T-helper 2 cell treated with Interferon-gamma antibody and Interleukin-4, amounts not matched to agents 5 μg/mL and 100 μg/mL, for 36 hours (primary cell): ENCODE measurements around the gene PAPPA.

Experiments used
- DNase-seq: peaks from one replicate; pipeline ENCODE4 v3.0.0; 2021; ENCODE audit warnings: low spot score
- H3K27ac Mint-ChIP-seq: one replicate; pipeline ENCODE4 v1.8.0; 2021; ENCODE audit warnings: mild to moderate bottlenecking, mixed read lengths
- H3K27me3 Mint-ChIP-seq: one replicate; pipeline ENCODE4 v1.8.0; 2021; ENCODE audit warnings: low read depth, mixed read lengths
- H3K36me3 Mint-ChIP-seq: one replicate; pipeline ENCODE4 v1.8.0; 2021; ENCODE audit warnings: low read depth, mixed read lengths
- H3K4me1 Mint-ChIP-seq: one replicate; pipeline ENCODE4 v1.8.0; 2021; ENCODE audit warnings: low read depth, mixed read lengths
- H3K4me3 Mint-ChIP-seq: one replicate; pipeline ENCODE4 v1.8.0; 2022; ENCODE audit warnings: mild to moderate bottlenecking, moderate library complexity, mixed read lengths
- H3K9me3 Mint-ChIP-seq: one replicate; pipeline ENCODE4 v1.8.0; 2021; ENCODE audit warnings: mixed read lengths

Gene PAPPA

DNA sequence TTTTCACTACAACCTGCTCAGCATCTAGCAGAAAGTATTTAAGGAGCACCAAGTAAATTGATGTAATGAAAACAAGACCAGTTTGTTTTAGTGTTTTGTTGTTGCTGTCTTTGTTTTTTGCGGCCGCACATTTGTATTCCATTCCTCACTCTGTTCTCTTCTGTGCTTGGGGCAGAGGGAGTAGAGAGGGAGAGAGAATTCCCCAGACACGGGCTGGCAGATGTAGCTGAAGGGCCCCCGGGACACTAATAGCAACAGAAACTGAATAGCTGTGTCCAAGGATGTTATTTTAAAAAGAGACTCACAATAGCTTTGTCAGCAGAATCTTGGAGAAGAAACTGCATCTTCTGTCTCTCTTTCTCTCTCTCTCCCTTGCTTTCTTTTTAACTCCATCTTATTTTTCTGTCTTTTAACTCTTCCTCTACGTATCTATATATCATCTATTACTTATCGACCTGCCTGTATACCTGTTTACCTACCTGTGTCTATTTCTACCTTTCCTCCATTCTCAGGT lies 145.3 kb downstream of the PAPPA start:
- H3K27me3 Mint-ChIP-seq = no peaks in the 10 kb centered on the region
- no peaks in the 10 kb centered on the region for H3K9me3 Mint-ChIP-seq
- no peaks in the 10 kb centered on the region for H3K36me3 Mint-ChIP-seq
- H3K4me3 Mint-ChIP-seq = no peak overlapping the region
- DNase-seq = no peak
- no peak overlapping the region for H3K27ac Mint-ChIP-seq
- H3K4me1 Mint-ChIP-seq = no peaks in the 10 kb centered on the region

DNA sequence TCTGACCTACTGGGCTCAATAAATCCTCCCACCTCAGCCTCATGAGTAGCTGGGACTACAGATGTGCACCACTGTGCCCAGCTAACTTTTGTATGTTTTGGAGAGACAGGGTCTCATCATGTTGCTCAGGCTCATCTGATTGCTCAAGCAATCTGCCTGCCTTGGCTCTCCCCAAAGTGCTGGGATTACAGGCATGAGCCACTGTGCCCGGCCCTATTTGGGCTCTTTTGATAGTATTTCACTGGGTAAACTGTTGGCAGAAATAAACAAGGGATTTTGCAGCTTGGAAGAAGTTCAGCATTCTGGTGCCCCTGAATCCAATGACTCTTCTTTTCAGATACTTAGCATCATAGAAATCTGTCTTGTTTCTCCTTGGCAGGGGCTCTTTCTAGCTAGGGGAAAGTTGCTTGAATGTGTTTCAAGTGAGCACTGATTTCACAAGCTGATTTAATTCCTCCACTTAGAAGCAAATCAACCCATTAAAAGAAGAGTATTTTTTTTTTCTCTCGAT lies 146.8 kb downstream of the PAPPA start:
- DNase-seq = no peak
- no peaks in the 10 kb centered on the region for H3K9me3 Mint-ChIP-seq
- no peaks in the 10 kb centered on the region for H3K4me1 Mint-ChIP-seq
- no peaks in the 10 kb centered on the region for H3K27me3 Mint-ChIP-seq
- no peak overlapping the region for H3K27ac Mint-ChIP-seq
- H3K36me3 Mint-ChIP-seq = no peaks in the 10 kb centered on the region
- no peak overlapping the region for H3K4me3 Mint-ChIP-seq

DNA sequence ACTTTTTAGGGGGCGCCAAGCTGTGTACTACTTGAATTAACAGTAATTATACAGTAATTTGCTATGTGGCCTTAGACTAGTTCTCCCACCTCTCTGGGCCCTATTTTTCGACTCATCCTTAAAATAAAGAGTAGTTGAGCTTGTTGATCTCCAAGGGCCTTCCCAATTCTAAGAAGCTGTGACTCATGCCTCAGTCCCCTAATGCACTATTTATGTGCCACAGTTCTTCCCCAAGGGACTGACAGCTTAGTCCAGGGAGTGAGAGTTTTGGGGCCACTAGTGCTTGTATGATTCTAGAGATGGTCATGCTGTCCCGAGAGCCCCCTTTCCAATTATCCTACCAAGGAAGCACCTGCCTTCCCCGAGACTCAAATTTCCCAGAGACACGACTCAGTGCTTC lies 149.7 kb downstream of the PAPPA start:
- DNase-seq = no peak
- H3K9me3 Mint-ChIP-seq = no peaks in the 10 kb centered on the region
- H3K36me3 Mint-ChIP-seq = no peaks in the 10 kb centered on the region
- H3K27ac Mint-ChIP-seq = no peak overlapping the region
- H3K4me3 Mint-ChIP-seq = no peak overlapping the region
- H3K4me1 Mint-ChIP-seq = no peaks in the 10 kb centered on the region
- H3K27me3 Mint-ChIP-seq = no peaks in the 10 kb centered on the region

DNA sequence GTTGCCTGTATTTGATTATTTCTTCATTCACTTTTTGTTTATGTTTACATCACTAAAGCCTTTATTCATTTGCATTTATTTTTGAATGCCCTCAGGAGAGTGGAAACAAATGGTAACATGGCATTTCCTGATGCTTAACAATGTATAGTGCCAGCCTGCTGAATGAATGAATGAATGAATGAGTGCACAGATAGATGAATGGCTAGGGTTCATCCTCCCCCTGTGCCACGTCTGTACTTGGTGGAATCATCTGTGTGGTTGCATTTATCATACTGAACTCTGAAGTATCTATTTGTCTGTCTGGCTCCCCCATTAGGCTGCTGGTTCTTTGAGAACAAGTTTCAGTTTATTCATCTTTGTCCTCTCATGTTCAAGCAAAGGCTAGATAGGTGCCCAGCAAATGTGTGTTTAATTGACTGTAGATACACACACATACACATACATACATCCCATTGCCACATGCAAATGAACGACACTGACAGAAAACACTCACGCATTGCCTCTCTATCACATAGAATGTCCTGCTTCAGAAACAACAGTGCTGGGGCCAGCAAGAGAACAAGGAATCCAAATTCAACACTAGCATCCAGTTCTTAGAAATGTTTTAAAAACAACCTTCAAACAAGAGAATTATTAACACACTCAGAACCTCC lies 150.4 kb downstream of the PAPPA start:
- no peaks in the 10 kb centered on the region for H3K9me3 Mint-ChIP-seq
- no peaks in the 10 kb centered on the region for H3K36me3 Mint-ChIP-seq
- H3K4me1 Mint-ChIP-seq = no peaks in the 10 kb centered on the region
- DNase-seq = no peak
- no peak overlapping the region for H3K4me3 Mint-ChIP-seq
- H3K27ac Mint-ChIP-seq = no peak overlapping the region
- H3K27me3 Mint-ChIP-seq = no peaks in the 10 kb centered on the region

DNA sequence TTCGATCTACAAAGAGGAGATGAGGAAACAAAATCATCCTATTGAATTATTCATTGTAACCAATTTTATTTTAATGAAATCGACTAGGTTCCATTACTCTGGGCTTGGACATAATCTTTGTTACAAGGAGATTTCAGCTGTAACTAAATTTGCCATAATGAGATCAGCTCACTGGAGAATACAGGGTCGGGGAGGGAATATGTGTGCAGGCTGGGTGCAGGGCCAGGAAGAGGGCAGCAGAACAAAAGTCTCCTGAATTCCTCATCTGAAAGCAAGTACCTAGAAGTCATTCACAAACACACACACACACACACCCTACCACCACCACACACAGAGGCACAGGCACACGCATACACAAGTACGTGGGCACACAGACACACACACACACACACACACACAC lies 151.2 kb downstream of the PAPPA start:
- Mint-ChIP-seq H3K9me3 (no peaks in the 10 kb centered on the region), H3K4me1 (no peaks in the 10 kb centered on the region), H3K4me3 (no peak overlapping the region), H3K36me3 (no peaks in the 10 kb centered on the region), H3K27me3 (no peaks in the 10 kb centered on the region), H3K27ac (no peak overlapping the region)
- no peak for DNase-seq

DNA sequence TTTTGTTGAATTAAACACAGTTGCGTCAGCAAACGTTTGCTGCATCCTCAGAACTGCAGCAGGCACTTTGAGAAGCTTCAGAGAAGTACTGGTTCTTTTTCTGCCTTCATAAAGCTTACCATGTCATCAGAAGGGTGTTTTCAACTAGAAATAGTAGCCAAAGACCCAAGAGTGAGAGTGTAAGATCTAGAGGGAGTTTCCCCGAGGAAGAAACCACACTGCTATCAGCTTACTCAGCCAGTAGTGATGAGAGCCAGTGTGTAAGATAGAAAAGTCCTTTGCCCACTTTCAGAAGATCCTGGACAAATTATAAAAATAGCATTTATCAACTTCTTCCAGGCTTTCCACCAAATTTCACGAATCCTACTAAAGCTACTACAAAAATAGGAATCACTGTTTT lies 154.5 kb downstream of the PAPPA start:
- Mint-ChIP-seq H3K27ac (no peak overlapping the region), H3K4me3 (no peak overlapping the region), H3K9me3 (no peaks in the 10 kb centered on the region), H3K4me1 (no peaks in the 10 kb centered on the region), H3K27me3 (no peaks in the 10 kb centered on the region), H3K36me3 (no peaks in the 10 kb centered on the region)
- DNase-seq = no peak

DNA sequence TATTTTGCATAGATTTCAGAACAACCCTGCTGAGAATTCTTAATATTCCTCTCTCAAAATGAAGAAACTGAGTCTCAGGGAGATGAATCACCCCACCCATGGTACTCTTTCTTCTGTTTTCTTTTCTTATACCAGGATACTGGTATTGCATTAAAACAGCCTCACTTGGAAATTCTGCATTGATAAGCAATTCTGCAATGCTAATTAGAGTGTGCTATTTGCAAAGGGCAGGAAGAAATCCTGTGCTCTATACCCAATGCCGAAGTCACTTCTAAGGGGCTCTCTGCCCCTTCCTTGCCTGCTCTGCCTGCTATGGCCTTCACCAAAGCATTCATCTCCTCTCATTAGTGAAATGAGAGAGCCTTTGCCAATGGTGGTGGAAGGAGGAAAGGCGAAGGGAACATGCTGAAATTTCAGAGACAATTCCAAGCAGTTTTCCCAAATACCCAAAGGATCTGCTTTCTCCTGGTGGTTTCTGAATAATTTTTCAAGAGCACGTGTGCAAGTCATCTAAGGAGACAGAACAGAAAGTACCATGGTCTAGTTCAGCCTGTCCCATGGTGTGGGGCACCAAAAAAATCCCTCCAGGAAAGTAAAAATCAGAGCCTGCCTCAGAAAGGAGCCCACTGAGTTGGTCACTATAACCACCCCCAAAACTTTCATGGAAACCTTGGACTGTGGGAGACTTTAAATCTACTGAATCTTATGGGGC lies 156.5 kb downstream of the PAPPA start:
- DNase-seq = no peak
- H3K4me3 Mint-ChIP-seq = no peak overlapping the region
- H3K36me3 Mint-ChIP-seq = no peaks in the 10 kb centered on the region
- no peak overlapping the region for H3K27ac Mint-ChIP-seq
- H3K27me3 Mint-ChIP-seq = no peaks in the 10 kb centered on the region
- H3K9me3 Mint-ChIP-seq = no peaks in the 10 kb centered on the region
- no peaks in the 10 kb centered on the region for H3K4me1 Mint-ChIP-seq

DNA sequence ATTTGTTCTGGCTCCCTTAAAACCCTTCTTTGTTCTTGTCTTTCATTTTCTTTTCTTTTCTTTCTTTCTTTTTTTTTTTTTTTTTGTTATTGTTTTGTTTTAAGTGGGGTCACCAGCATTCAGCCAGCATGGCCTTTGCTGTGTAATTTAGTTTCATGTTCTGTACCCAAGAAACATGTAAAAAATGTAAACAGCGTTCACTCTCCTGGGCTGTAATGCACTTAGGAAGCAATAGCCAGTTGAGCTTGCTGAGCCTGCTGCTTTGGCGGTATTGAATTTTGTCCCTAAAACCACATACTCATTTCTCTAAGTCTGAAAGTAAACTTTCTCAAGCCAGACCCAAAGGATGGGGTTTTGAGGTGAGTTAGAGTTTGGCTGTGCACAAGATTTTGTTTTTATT lies 158.6 kb downstream of the PAPPA start:
- Mint-ChIP-seq H3K9me3 (no peaks in the 10 kb centered on the region), H3K27ac (no peak overlapping the region)

DNA sequence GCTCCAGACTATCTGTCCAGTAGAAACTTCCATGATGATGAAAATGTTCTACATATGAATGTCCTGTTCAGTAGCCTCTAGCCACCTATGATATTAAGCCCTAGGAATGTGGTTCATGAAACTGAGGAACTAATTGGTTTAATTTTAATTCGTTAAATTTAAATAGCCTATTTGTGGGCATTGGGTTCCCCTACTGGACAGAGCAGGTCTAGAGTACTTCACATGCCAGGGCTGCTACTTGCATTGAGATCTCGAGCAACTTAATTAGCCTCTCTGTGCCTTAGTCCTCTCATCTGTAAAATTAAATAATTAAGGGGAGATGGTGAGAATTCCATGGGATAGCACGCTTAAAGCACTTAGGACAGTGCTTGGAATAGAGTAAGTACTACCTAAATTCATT lies 160.0 kb downstream of the PAPPA start:
- no peaks in the 10 kb centered on the region for H3K36me3 Mint-ChIP-seq
- no peak overlapping the region for H3K27ac Mint-ChIP-seq
- no peak overlapping the region for H3K4me3 Mint-ChIP-seq
- DNase-seq = no peak
- H3K27me3 Mint-ChIP-seq = no peaks in the 10 kb centered on the region
- H3K9me3 Mint-ChIP-seq = no peaks in the 10 kb centered on the region
- no peaks in the 10 kb centered on the region for H3K4me1 Mint-ChIP-seq

More for the DNA sequence above, 158.6 kb downstream of the PAPPA start:
- no peak for DNase-seq
- no peak overlapping the region for H3K4me3 Mint-ChIP-seq
- H3K36me3 Mint-ChIP-seq = no peaks in the 10 kb centered on the region
- H3K27me3 Mint-ChIP-seq = no peaks in the 10 kb centered on the region
- no peaks in the 10 kb centered on the region for H3K4me1 Mint-ChIP-seq

DNA sequence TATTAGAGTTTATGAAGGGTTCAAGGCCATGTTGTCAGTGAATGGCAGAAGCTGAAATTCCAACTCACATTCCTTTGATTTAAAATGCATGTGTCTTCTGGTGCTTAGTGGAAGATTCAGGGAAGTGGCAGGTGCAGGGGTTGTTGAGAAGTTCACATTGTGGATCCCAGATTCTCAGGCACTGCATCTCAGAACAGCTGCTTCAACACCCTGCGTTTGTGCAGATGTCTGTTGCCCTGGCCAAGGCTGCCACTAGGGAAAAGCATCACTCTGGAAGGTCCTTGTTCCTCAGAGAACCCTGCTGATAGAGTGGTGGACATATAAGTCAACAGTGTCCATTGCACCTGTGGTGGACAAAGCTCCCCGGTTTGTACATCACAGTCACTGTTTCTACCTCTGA lies 162.7 kb downstream of the PAPPA start:
- no peak overlapping the region for H3K4me3 Mint-ChIP-seq

DNA sequence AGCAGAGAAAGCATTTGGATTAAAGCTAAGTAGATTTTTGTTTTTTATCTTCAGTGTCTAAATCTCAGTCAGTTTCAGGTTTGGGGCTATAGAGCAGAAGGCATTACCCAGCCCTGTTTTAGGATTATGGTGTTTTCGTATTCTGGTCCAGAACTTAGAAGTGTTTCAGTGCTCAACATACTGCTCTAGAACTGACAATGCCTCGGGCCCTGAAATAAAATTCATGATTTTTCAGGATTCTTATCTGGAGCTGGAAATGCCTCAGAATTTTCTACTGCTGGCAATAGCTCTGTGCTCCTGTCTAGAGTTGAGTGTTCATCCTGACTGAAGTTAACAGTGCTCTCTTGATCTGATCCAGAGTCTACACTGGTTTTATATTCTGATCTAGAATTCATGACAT lies 163.9 kb downstream of the PAPPA start:
- Mint-ChIP-seq H3K9me3 (no peaks in the 10 kb centered on the region), H3K27ac (no peak overlapping the region), H3K36me3 (no peaks in the 10 kb centered on the region), H3K4me3 (no peak overlapping the region), H3K27me3 (no peaks in the 10 kb centered on the region), H3K4me1 (no peaks in the 10 kb centered on the region)
- DNase-seq = no peak

More for the DNA sequence above, 162.7 kb downstream of the PAPPA start:
- no peak overlapping the region for H3K27ac Mint-ChIP-seq
- no peaks in the 10 kb centered on the region for H3K9me3 Mint-ChIP-seq
- no peaks in the 10 kb centered on the region for H3K27me3 Mint-ChIP-seq
- H3K36me3 Mint-ChIP-seq = no peaks in the 10 kb centered on the region
- no peaks in the 10 kb centered on the region for H3K4me1 Mint-ChIP-seq
- no peak for DNase-seq

DNA sequence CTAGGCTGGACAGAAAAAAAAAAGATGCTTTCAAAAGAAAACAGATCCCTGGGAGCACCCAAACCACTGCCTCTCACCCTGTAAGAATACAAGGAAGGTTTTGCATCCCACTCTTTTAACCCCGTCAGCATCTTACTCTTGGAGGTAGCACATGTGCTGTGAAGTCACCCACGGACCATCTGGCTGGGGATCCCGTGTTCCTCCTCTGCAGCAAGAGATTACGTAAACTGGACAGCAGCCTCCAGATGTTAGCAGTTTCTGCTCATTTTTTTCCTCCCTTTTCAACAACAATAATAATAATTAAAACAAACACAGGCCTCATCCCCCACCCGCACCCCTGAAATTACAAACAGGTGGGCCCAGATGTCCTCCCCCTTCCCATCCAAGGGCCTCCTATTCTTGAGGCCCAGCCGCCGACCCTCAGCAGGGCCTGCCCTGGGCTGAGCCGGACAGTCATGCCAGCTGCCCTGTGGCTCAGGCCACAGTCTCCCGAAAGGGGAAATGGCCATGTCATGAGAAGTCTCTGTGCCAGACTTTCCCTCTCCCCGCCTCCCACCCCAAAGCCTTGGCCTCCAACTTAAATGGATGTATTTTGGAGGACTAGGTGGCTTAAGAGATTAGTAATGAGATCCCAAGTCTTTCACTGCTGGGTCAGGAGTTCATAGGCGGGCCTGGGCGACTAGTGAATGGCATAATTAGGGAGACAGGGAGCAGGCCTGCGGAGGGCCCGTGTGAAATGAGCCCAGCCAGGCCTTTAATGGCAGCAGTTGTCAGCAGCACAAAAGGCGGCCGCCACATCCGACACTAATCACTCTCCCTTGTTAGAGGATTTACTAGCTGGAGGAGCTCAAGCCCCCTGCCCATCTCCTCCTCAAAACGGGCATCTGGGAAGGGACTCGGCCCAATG lies 165.1 kb downstream of the PAPPA start:
- H3K27ac Mint-ChIP-seq = no peak overlapping the region
- no peaks in the 10 kb centered on the region for H3K36me3 Mint-ChIP-seq
- no peaks in the 10 kb centered on the region for H3K27me3 Mint-ChIP-seq
- no peaks in the 10 kb centered on the region for H3K9me3 Mint-ChIP-seq
- H3K4me1 Mint-ChIP-seq = no peaks in the 10 kb centered on the region
- no peak for DNase-seq
- no peak overlapping the region for H3K4me3 Mint-ChIP-seq

DNA sequence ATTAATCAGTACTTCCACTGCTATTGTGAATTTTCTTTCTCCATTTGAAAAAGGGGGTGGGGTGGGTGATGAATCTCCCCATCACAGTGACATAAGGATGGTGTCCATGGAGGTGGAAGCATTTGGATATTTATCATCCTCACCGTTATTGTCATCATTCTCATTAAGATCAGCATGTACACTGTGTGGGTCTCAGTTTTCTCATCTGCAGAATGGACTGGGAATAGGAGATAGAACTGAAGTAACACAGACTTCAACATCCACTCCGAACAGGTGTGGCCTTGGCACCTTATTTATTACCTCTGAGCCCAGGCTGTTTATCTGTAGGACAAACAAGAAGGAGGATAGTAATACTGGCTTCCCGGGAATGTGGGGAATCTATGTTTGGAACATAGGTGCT lies 165.9 kb downstream of the PAPPA start:
- Mint-ChIP-seq H3K9me3 (no peaks in the 10 kb centered on the region), H3K36me3 (no peaks in the 10 kb centered on the region), H3K4me3 (no peak overlapping the region), H3K27ac (no peak overlapping the region), H3K4me1 (no peaks in the 10 kb centered on the region), H3K27me3 (no peaks in the 10 kb centered on the region)
- no peak for DNase-seq

DNA sequence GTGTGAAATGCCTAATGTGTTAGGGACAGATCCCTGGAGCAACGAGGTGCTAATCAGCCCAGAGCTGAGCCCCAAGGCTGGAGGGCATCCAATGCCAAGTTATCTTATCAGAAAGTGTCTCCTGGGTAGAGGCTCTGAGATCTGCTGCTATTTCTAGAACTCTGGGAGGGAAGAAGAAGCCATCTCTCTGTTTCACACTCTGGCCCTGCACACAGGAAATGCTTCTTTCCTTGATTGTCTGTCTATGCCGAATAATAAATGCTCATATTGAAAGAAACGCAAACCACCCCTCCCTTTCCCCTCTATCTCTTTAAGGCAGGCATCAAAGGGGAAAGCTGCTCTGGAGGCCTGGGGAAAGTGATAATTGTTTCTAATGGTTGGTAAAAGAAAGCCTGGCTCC lies 166.7 kb downstream of the PAPPA start:
- H3K27ac Mint-ChIP-seq = no peak overlapping the region
- no peaks in the 10 kb centered on the region for H3K9me3 Mint-ChIP-seq
- no peaks in the 10 kb centered on the region for H3K4me1 Mint-ChIP-seq
- H3K4me3 Mint-ChIP-seq = no peak overlapping the region
- no peaks in the 10 kb centered on the region for H3K36me3 Mint-ChIP-seq
- no peak for DNase-seq
- no peaks in the 10 kb centered on the region for H3K27me3 Mint-ChIP-seq
